Keratinocyte (primary cell): Measurements from ENCODE around the gene TSPAN4. TPM values are rescaled to one million over a fixed set of nuclear protein-coding genes. Genes with fewer than 3 reads are reported as not detected.

Experiments used
- DNase-seq: peaks from one replicate; pipeline ENCODE4 v3.0.0-alpha.2; 2011; ENCODE audit warnings: low read depth, missing footprints, low spot score
- FAIRE-seq: peaks from 2 replicates; lab custom pipeline; 2011; peaks lifted over from hg19 to GRCh38; lab: Jason Lieb, UNC
- H2AFZ ChIP-seq: 2 replicates; pipeline ENCODE4 v1.6.0; 2012; ENCODE audit warnings: low read length, control low read depth, inconsistent platforms; ENCODE audit not compliant: control insufficient read depth
- H3K27ac ChIP-seq: 2 replicates; pipeline ENCODE4 v1.5.1; 2011; ENCODE audit warnings: low read length; ENCODE audit not compliant: control insufficient read depth, insufficient read depth
- H3K27me3 ChIP-seq: 3 replicates; pipeline ENCODE4 v1.6.0; 2011; ENCODE audit warnings: low read length; ENCODE audit not compliant: control insufficient read depth, insufficient read depth; ENCODE audit errors: extremely low read depth
- H3K36me3 ChIP-seq, 2 experiments: 2 replicates in 1 of 2; 3 replicates in 1 of 2; pipeline ENCODE4 v1.5.1; 2011; ENCODE audit warnings: low read length in 2 of 2, mild to moderate bottlenecking in 1 of 2; ENCODE audit not compliant: control insufficient read depth in 2 of 2, insufficient read depth in 2 of 2; ENCODE audit errors: extremely low read depth in 1 of 2
- H3K4me1 ChIP-seq: 3 replicates; pipeline ENCODE4 v1.5.1; 2011; ENCODE audit warnings: low read length; ENCODE audit not compliant: control insufficient read depth, insufficient read depth; ENCODE audit errors: extremely low read depth
- H3K4me2 ChIP-seq: 3 replicates; pipeline ENCODE4 v1.6.0; 2011; ENCODE audit warnings: low read depth, low read length; ENCODE audit not compliant: control insufficient read depth, insufficient read depth; ENCODE audit errors: extremely low read depth
- H3K4me3 ChIP-seq, 3 experiments: fragments of 200-600 bp in 1 of 3; sonication (generic) in 1 of 3; 2 replicates in 2 of 3; 3 replicates in 1 of 3; pipeline ENCODE4 v1.5.1; 2011 to 2016; ENCODE audit warnings: low read length in 3 of 3, mild to moderate bottlenecking in 3 of 3, control low read depth in 2 of 3, inconsistent platforms in 1 of 3, low read depth in 1 of 3, mixed read lengths in 1 of 3, mixed run types in 1 of 3, moderate library complexity in 1 of 3; ENCODE audit not compliant: control insufficient read depth in 2 of 3, insufficient read depth in 2 of 3; ENCODE audit errors: extremely low read depth in 1 of 3
- H3K79me2 ChIP-seq: 2 replicates; pipeline ENCODE4 v1.6.0; 2012; ENCODE audit warnings: low read length; ENCODE audit not compliant: control insufficient read depth, insufficient read depth
- H3K9ac ChIP-seq: 3 replicates; pipeline ENCODE4 v1.6.0; 2011; ENCODE audit warnings: low read length; ENCODE audit not compliant: control insufficient read depth, insufficient read depth; ENCODE audit errors: extremely low read depth
- H3K9me1 ChIP-seq: 3 replicates; pipeline ENCODE4 v1.6.0; 2011; ENCODE audit warnings: low read length; ENCODE audit not compliant: control insufficient read depth, insufficient read depth; ENCODE audit errors: extremely low read depth
- H3K9me3 ChIP-seq: 2 replicates; pipeline ENCODE4 v1.5.1; 2012; ENCODE audit warnings: low read depth, low read length; ENCODE audit not compliant: control insufficient read depth
- H4K20me1 ChIP-seq: 3 replicates; pipeline ENCODE4 v1.6.0; 2011; ENCODE audit warnings: low read length; ENCODE audit not compliant: control insufficient read depth, insufficient read depth; ENCODE audit errors: extremely low read depth
- EZH2 ChIP-seq: IDR thresholded peaks from one replicate; pipeline ENCODE4 v1.6.1; 2012; ENCODE audit warnings: inconsistent platforms, mild to moderate bottlenecking, low read length, moderate library complexity
- dilution Hi-C: fragments of 300-500 bp; cut with MboI; formaldehyde crosslinking; loops from one replicate; pipeline ENCODE4 v1.7.0; 2020; ENCODE audit warnings: low sequenced_read_pairs; ENCODE audit not compliant: extremely low pct_ligation_motif_present
- polyA plus RNA-seq, 5 experiments: library from polyadenylated mRNA; depleted of rRNA in 3 of 5; stranded (reverse) in 3 of 5; stranded (forward) in 1 of 5; unstranded in 1 of 5; fragments of >200 nt; gene quantifications; 1 replicate in 1 of 5; 2 replicates in 3 of 5; 3 replicates in 1 of 5; pipeline versions ENCODE4 v1.2.1 to v1.2.3, GENCODE V29; 2011 to 2012; ENCODE audit warnings: missing spikeins in 2 of 5, low read depth in 1 of 5, low replicate concordance in 1 of 5
- TF ChIP-seq, protein P1 (sequence below), 3 experiments: IDR thresholded peaks in 1 of 3; conservative IDR thresholded peaks in 1 of 3; optimal IDR thresholded peaks in 1 of 3; 2 replicates in 2 of 3; 3 replicates in 1 of 3; pipeline versions ENCODE3 to v1.5.1; 2011; ENCODE audit warnings: low read length in 3 of 3, mild to moderate bottlenecking in 3 of 3, moderate library complexity in 2 of 3, control low read depth in 1 of 3, inconsistent platforms in 1 of 3; ENCODE audit not compliant: insufficient read depth in 2 of 3; ENCODE audit errors: extremely low read depth in 1 of 3

The TSPAN4 gene
- polyA plus RNA-seq, 1 donor (not counting 4 experiments of a cell fraction or from before 2014, with no cell fraction given) = 42.1 TPM

DNA sequence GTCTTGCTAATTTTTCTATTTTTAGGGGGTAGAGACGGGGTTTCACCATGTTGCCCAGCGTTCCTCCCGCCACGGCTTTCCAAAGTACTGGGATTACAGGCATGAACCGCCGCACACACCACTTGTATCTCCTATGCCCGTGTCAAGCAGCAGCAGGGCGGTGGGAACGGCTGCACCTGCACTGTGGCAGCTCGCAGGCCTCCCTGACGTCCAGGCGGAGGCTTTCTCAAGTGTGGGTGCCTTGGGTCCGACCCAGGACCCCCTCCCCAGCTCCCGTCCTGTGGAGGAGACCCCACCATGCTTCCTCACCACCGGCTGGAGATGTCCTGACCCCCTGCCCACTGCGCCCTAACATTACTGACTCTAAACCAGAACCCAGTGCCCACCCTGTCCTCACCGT lies 25.7 kb downstream of the TSPAN4 start:
- DNase-seq (no peak), FAIRE-seq (no peak)
- Histone ChIP-seq H4K20me1 (peaks cover 2% of the 10 kb centered on the region), H3K27ac (no peak overlapping the region), H3K27me3 (peaks cover 2% of the 10 kb centered on the region), H3K36me3 (peaks cover 0 to 11% of the 10 kb centered on the region in 2 experiments), H3K4me1 (no peaks in the 10 kb centered on the region), H3K4me3 (no peak overlapping the region), H3K9me1 (no peaks in the 10 kb centered on the region), H3K9ac (no peak overlapping the region), H3K79me2 (no peaks in the 10 kb centered on the region), H3K9me3 (no peaks in the 10 kb centered on the region), H2AFZ (no peak overlapping the region), H3K4me2 (no peak overlapping the region)
- no peak for TF ChIP-seq EZH2
- TF ChIP-seq, protein P1, sequence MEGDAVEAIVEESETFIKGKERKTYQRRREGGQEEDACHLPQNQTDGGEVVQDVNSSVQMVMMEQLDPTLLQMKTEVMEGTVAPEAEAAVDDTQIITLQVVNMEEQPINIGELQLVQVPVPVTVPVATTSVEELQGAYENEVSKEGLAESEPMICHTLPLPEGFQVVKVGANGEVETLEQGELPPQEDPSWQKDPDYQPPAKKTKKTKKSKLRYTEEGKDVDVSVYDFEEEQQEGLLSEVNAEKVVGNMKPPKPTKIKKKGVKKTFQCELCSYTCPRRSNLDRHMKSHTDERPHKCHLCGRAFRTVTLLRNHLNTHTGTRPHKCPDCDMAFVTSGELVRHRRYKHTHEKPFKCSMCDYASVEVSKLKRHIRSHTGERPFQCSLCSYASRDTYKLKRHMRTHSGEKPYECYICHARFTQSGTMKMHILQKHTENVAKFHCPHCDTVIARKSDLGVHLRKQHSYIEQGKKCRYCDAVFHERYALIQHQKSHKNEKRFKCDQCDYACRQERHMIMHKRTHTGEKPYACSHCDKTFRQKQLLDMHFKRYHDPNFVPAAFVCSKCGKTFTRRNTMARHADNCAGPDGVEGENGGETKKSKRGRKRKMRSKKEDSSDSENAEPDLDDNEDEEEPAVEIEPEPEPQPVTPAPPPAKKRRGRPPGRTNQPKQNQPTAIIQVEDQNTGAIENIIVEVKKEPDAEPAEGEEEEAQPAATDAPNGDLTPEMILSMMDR (optimal IDR thresholded peaks at IDR 0.05 in 1 of 3, IDR thresholded peaks at IDR 0.05 in 1 of 3, conservative IDR thresholded peaks at IDR 0.05 in 1 of 3; ENCODE audit: extremely low read depth in 1 of 3, insufficient read depth in 2 of 3, low read length in 3 of 3) = no peak
- dilution Hi-C loops = no loop called here

DNA sequence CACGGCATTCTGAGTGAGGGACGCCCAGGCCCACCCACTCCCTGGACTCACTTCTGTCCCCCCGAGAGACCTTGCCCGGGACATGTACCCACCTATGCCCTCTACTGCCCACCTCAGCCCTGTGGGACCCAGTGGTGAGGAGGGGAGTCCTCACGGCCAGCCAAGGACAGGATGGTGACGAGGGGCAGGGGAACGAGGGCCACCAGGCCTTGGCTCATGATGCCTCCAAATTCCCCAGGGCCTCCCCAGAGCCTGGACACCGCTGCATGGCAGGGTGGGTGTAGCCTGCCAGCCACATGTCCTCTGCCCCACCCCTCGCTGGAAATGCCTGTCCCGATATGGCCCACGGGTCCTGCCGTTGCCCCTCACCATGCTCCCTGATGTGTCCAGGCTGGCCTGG lies 26.1 kb downstream of the TSPAN4 start:
- Histone ChIP-seq H3K27ac (no peak overlapping the region), H3K27me3 (peaks cover 2% of the 10 kb centered on the region), H3K9me3 (no peaks in the 10 kb centered on the region), H2AFZ (no peak overlapping the region), H3K9me1 (no peaks in the 10 kb centered on the region), H3K9ac (no peak overlapping the region), H3K79me2 (no peaks in the 10 kb centered on the region), H3K36me3 (peaks cover 0 to 9% of the 10 kb centered on the region in 2 experiments), H3K4me2 (no peak overlapping the region), H3K4me1 (no peaks in the 10 kb centered on the region), H3K4me3 (no peak overlapping the region), H4K20me1 (peaks cover 2% of the 10 kb centered on the region)
- no peak for DNase-seq
- TF ChIP-seq, protein P1 (optimal IDR thresholded peaks at IDR 0.05 in 1 of 3, IDR thresholded peaks at IDR 0.05 in 1 of 3, conservative IDR thresholded peaks at IDR 0.05 in 1 of 3; ENCODE audit: extremely low read depth in 1 of 3, insufficient read depth in 2 of 3, low read length in 3 of 3) = no peak
- TF ChIP-seq EZH2 = no peak
- dilution Hi-C loops = no loop called here
- FAIRE-seq = no peak
